ENCODE measurements around the gene SERPINA12. TPM values are rescaled to one million over a fixed set of nuclear protein-coding genes. Genes with fewer than 3 reads are reported as not detected.

Gene SERPINA12
- total RNA-seq, 1 donor from 2014 or later, result 8.6 TPM

- intact Hi-C loops (cut with DNase I), result no loop called here
- Histone ChIP-seq H3K27me3 (no peaks in the 10 kb centered on the region), H3K4me1 (no peaks in the 10 kb centered on the region), H3K27ac (no peak overlapping the region), H3K9me3 (no peaks in the 10 kb centered on the region), H3K36me3 (no peaks in the 10 kb centered on the region), H3K4me3 (no peak overlapping the region)
- TF ChIP-seq POLR2A (IDR thresholded peaks at IDR 0.05), result no peak
- no peak for TF ChIP-seq POLR2AphosphoS5 (IDR thresholded peaks at IDR 0.05; ENCODE audit: insufficient read depth in 1 of 2, low read depth in 1 of 2)
- TF ChIP-seq, protein P1, sequence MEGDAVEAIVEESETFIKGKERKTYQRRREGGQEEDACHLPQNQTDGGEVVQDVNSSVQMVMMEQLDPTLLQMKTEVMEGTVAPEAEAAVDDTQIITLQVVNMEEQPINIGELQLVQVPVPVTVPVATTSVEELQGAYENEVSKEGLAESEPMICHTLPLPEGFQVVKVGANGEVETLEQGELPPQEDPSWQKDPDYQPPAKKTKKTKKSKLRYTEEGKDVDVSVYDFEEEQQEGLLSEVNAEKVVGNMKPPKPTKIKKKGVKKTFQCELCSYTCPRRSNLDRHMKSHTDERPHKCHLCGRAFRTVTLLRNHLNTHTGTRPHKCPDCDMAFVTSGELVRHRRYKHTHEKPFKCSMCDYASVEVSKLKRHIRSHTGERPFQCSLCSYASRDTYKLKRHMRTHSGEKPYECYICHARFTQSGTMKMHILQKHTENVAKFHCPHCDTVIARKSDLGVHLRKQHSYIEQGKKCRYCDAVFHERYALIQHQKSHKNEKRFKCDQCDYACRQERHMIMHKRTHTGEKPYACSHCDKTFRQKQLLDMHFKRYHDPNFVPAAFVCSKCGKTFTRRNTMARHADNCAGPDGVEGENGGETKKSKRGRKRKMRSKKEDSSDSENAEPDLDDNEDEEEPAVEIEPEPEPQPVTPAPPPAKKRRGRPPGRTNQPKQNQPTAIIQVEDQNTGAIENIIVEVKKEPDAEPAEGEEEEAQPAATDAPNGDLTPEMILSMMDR (IDR thresholded peaks at IDR 0.05), result no peak
- peak; percentile 56 to 81 for DNase-seq (ENCODE audit: extremely low spot score in 2 of 2)
These were observed 67.6 kb downstream of the SERPINA12 start for GRCh38 chr14:94441531-94442205.

- peak; percentile 58 to 61 for DNase-seq (ENCODE audit: extremely low spot score in 2 of 2)
- intact Hi-C loops (cut with DNase I), result no loop called here
- Histone ChIP-seq H3K36me3 (no peaks in the 10 kb centered on the region), H3K4me1 (no peaks in the 10 kb centered on the region), H3K27me3 (no peaks in the 10 kb centered on the region), H3K4me3 (no peak overlapping the region), H3K27ac (no peak overlapping the region), H3K9me3 (no peaks in the 10 kb centered on the region)
- TF ChIP-seq POLR2AphosphoS5 (IDR thresholded peaks at IDR 0.05; ENCODE audit: insufficient read depth in 1 of 2, low read depth in 1 of 2) (no peak), POLR2A (IDR thresholded peaks at IDR 0.05) (no peak)
- TF ChIP-seq, protein P1 (IDR thresholded peaks at IDR 0.05), result no peak
These were observed 68.1 kb downstream of the SERPINA12 start for GRCh38 chr14:94441130-94441529.

DNA sequence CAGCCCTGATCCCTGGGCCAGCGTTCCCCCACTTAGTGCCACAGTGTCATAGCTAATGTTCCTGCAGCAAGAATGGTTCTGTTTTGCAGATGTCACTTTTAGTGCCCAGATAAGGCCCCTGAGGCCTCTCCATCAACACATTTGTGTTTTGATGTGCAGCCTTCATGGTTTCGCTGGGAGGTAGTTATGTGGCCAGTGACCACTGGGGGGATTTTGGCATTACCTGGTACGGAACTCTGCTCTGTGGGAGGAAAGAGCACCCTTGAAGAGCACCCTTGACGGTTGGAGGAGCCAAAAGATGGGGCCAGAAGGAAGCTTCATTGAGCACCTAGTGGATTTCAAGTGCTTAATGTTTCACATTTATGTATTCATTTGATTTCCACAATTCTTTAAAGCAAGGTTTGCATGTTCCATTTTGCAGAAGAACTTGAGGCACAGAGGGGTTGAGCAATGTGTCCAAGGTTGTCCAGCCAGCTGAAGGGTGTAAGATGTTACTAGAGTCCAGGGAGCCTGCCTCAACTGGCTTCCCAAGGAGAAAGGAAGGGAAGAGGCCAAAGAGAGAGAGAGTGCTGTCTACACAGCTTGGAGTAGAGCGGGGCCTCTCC is 69.7 kb downstream of the SERPINA12 start:
- TF ChIP-seq POLR2A (IDR thresholded peaks at IDR 0.05) (no peak), POLR2AphosphoS5 (IDR thresholded peaks at IDR 0.05; ENCODE audit: insufficient read depth in 1 of 2, low read depth in 1 of 2) (no peak)
- TF ChIP-seq, protein P1 (IDR thresholded peaks at IDR 0.05), result no peak
- H3K27ac ChIP-seq, result no peak overlapping the region
- peak; percentile 27 to 43 for DNase-seq (ENCODE audit: extremely low spot score in 2 of 2)
- H3K4me3 ChIP-seq, result no peak overlapping the region
- intact Hi-C loops (cut with DNase I), result no loop called here
- H3K27me3 ChIP-seq, result no peaks in the 10 kb centered on the region
- no peaks in the 10 kb centered on the region for H3K4me1 ChIP-seq
- H3K36me3 ChIP-seq, result no peaks in the 10 kb centered on the region
- no peaks in the 10 kb centered on the region for H3K9me3 ChIP-seq

Other genes starting within 250 kb of the SERPINA12 start
- gene SERPINA10, start 216.2 kb downstream of the SERPINA12 start, total RNA-seq, result not detected
- gene SERPINA6, start 186.1 kb downstream of the SERPINA12 start, total RNA-seq, result not detected
- not detected for gene SERPINA2, start 142.8 kb downstream of the SERPINA12 start, total RNA-seq
- gene SERPINA1, start 120.9 kb downstream of the SERPINA12 start, total RNA-seq, result 6.1 TPM
- not detected for gene SERPINA11, start 56.7 kb downstream of the SERPINA12 start, total RNA-seq
- gene SERPINA9, start 33.3 kb downstream of the SERPINA12 start, total RNA-seq, result 2.0 TPM
- not detected for gene SERPINA4, start 52.0 kb upstream of the SERPINA12 start, total RNA-seq
- gene SERPINA5, start 72.0 kb upstream of the SERPINA12 start, total RNA-seq, result 3.7 TPM
- 328 TPM for gene SERPINA3, start 102.9 kb upstream of the SERPINA12 start, total RNA-seq

Data from vagina (tissue), 2 donors.